ENCODE results near the gene NPC1. TPM values are rescaled to one million over a fixed set of nuclear protein-coding genes. Genes with fewer than 3 reads are reported as not detected.

The NPC1 gene
- total RNA-seq, 4 donors from 2014 or later = 10.0 to 58.9 (median 41.1) TPM

GRCh38 chr18:23612434-23613090 is 26.3 kb upstream of the NPC1 start:
- no peak for DNase-seq
- intact Hi-C loops (cut with DNase I; ENCODE audit: low total_unique reads) = no loop called here
- Histone ChIP-seq H3K4me3 (no peak overlapping the region), H3K4me1 (no peaks in the 10 kb centered on the region), H3K27ac (no peak overlapping the region), H3K9me3 (no peaks in the 10 kb centered on the region), H3K27me3 (no peaks in the 10 kb centered on the region), H3K36me3 (no peaks in the 10 kb centered on the region)
- TF ChIP-seq CTCF (IDR thresholded peaks at IDR 0.05) (no peak), POLR2A (IDR thresholded peaks at IDR 0.05) (no peak)

DNA sequence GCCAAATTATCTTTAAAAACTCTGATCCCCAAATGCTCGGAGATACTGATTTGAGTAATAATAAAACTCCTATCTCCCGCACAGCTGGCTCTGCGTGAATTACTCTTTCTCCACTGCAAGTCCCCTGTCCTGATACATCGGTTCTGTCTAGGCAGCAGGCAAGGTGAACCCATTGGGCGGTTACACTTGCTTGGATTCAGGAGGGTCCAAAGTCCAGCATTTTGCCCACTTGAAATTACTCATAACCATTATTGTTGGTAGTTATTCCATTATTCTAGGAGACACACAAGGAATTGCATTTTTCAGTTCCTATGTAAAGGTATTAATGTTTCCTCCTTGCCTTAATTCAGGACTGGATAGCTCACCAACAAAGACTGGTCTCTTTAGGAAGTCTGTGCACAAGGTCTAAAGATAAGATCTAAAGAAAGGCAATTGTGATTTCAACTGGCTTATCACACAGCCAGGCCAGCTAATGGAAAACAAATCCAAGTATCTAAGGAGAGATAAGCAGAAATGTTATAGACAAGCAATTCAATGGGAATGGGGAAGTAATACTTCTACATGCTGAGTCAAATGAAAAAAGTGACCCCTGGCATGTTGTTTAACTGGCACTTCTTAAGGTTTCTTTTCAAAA is 23.2 kb upstream of the NPC1 start:
- Histone ChIP-seq H3K4me1 (no peaks in the 10 kb centered on the region), H3K36me3 (no peaks in the 10 kb centered on the region), H3K9me3 (no peaks in the 10 kb centered on the region), H3K27ac (no peak overlapping the region), H3K27me3 (no peaks in the 10 kb centered on the region), H3K4me3 (no peak overlapping the region)
- DNase-seq = no peak
- intact Hi-C loops (cut with DNase I; ENCODE audit: low total_unique reads) = no loop called here
- no peak for TF ChIP-seq CTCF (IDR thresholded peaks at IDR 0.05)
- no peak for TF ChIP-seq POLR2A (IDR thresholded peaks at IDR 0.05)

- intact Hi-C loops (cut with DNase I; ENCODE audit: low total_unique reads) = no loop called here
- no peak for DNase-seq
Measured at GRCh38 chr18:23608211-23608610, 21.9 kb upstream of the NPC1 start.

DNA sequence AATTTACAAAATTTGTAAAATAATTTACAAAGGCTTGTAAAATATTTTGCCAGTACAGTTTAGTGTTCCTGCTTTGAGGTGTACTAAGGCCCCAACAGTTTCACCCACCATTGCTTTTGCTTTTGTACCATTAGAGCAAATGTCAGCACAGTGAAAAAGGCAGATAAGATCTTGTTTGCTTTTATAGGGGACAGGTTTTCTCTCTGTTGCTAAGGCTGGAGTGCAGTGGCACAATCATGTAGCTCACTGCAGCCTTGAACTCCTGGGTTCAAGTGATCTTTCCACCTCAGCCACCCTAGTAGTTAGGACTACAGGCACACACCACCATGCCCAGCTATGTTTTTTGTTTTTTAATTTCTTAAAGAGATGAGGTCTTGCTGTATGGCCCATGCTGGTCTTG is 19.6 kb upstream of the NPC1 start:
- Histone ChIP-seq H3K27me3 (no peaks in the 10 kb centered on the region), H3K4me1 (no peaks in the 10 kb centered on the region), H3K36me3 (no peaks in the 10 kb centered on the region), H3K9me3 (no peaks in the 10 kb centered on the region), H3K4me3 (no peak overlapping the region), H3K27ac (no peak overlapping the region)
- TF ChIP-seq POLR2A (IDR thresholded peaks at IDR 0.05) = no peak
- TF ChIP-seq CTCF (IDR thresholded peaks at IDR 0.05) = no peak
- intact Hi-C loops (cut with DNase I; ENCODE audit: low total_unique reads) = no loop called here
- DNase-seq = no peak

More at GRCh38 chr18:23608211-23608610, 21.9 kb upstream of the NPC1 start:
- no peak overlapping the region for H3K27ac ChIP-seq
- H3K36me3 ChIP-seq = no peaks in the 10 kb centered on the region
- no peaks in the 10 kb centered on the region for H3K4me1 ChIP-seq
- no peak overlapping the region for H3K4me3 ChIP-seq
- H3K27me3 ChIP-seq = no peaks in the 10 kb centered on the region
- no peak for TF ChIP-seq CTCF (IDR thresholded peaks at IDR 0.05)
- H3K9me3 ChIP-seq = no peaks in the 10 kb centered on the region

- Histone ChIP-seq H3K4me3 (no peak overlapping the region), H3K4me1 (no peaks in the 10 kb centered on the region), H3K27me3 (no peaks in the 10 kb centered on the region), H3K9me3 (no peaks in the 10 kb centered on the region), H3K27ac (no peak overlapping the region), H3K36me3 (no peaks in the 10 kb centered on the region)
- intact Hi-C loops (cut with DNase I; ENCODE audit: low total_unique reads) = no loop called here
- TF ChIP-seq CTCF (IDR thresholded peaks at IDR 0.05) (no peak), POLR2A (IDR thresholded peaks at IDR 0.05) (no peak)
- DNase-seq = no peak
Measured at GRCh38 chr18:23599809-23600208, 13.5 kb upstream of the NPC1 start.

Measured in uterus (tissue), 4 donors.